Stimulated activated CD8-positive, alpha-beta memory T cell treated with anti-CD3 and anti-CD28 coated beads, Interleukin-12 subunit alpha, Interleukin-12 subunit beta, amount 100 ng/mL, for 1 hour (primary cell): ENCODE measurements around the gene PRR15L.
"Not testable (repeated sequence)": the region's sequence is repeated elsewhere in the genome, so short reads cannot be mapped to it uniquely, and the experiment has no call there.

Source experiments
- DNase-seq: peaks from one replicate; pipeline ENCODE4 v3.0.0-alpha.2; 2020; ENCODE audit warnings: low read depth

PRR15L gene

DNA sequence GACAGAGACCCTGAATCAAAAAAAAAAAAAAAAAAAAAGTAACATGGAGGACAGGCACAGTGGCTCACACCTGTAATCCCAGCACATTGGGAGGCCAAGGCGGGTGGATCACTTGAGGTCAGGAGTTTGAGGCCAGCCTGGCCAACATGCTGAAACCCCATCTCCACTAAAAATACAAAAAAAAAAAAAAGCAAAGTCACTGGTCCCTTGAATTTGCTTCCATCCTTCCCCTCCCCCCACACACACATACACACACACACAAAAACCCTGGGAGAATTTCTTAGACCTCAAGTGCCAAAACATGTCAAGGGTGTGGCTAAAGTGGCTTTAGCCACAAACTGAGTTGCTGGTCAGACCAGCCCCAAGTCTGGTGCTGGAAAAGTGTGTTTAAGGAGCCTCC lies 30.8 kb upstream of the PRR15L start:
- DNase-seq: not testable (repeated sequence)

DNA sequence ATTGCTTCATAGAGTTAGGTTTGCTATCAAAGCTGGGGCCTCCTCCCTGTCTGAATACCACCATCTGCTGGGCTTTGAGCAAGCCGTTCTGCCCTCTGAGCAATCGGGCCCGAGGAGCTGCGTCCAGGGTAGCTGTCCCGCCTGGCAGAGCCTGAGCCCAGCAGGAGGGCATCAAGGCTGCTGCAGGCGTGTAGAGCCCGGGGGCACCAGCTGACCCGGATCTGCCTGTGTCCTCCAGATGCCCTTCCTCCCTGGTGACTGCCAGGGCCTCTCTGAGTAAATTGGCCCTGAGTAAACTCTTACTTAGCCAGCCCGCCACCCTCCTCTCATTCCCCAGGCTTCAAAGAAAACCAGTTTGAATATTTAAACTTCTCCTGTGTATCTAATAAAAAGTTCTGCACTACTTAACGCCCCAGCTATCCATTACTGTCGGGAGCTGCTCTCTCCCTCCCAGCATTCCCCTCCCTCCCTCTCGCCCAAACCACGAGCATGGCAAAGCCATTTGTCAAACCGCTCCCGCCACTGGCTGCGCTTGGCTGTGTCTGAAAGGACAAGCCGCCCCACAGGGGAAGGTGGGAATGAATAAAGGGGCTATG lies 29.7 kb upstream of the PRR15L start:
- no peak for DNase-seq

DNA sequence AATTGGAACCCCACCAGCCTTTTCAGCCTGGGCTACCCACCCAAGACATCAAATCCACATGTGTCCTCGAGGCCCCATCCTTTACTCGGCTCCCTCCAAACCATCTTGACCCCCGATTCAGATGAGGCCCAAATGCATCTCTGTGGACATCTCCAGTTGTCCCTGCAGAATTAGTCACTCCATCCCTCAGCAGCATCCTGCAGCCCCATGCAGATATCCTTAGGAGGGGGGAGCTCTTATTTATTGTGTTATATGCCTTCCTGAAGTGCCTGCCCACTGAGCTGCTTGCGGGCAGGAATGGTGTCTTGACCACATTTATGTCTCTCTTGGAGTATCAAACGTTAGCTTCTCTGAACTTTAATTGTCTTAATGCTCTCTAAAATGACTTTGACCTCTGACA lies 28.8 kb upstream of the PRR15L start:
- DNase-seq: no peak

DNA sequence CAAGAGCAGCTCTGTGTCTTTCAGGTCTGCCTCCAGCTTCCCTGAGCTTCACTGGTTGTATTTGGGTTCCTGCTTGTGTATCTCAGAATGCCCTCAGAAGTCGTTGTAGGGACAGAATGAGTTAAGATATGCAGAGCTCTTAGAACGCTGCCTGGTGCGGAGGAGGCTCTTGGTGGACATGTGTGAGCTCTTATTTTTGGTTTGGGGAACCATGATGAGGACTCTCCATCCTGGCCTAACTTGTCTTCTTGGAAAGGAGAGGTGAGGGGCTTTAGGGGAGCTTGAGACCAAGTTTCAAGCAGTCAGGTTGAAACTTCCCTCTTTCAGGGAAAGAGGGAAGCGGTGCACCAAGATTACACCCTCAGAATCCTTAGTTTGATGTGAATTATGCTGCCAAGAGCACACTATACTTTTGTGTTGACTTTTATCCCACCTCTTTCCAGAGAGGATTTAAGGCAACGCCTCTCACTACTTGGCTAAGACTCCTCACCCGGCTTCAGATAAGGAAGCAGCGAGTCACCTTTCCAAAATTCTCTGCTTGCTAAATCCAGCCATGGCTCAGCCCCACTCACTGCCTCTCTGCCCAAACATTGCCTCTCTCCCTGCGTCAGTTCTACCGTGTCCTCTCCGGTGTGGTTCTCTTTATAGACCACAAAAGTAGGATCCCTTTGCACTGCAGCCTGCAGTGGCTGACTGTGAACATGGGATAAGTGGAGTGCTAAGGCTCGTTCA lies 26.0 kb upstream of the PRR15L start:
- no peak for DNase-seq

DNA sequence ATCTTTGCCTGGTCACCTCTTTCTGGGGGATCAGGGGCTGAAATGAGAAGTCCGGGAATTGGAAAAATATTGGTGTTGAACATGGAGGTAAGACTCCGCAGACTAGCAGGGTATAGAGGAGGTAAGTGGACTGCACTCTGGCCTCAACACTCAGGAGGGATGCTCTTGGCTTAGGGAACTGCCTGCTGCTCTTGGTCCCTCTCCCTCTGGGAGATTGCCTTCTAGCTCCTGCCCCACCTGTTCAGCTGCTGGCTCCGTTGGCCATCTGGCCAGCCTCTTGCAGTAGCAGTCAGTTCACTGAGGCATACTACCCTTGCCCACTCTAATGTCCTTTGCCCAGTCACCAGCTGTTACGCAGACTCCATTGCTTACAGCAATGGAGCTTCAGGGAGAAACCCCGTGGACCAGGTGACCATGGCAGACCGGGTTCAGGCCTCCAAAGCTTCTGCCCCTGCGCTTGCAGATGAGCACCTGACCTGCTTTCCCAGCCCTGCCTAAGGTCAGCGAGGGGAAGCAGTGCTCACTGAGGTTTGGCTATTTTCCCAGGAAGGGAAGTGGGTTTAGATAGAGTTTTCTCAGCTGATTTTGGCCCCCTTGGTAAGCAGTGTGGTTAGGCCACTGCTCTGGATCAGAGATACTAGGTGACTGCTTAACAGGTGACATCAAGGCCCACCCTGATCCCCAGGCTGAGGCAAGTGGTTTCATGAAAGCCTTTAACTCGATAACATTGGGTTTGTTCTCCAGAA lies 25.1 kb upstream of the PRR15L start:
- no peak for DNase-seq

DNA sequence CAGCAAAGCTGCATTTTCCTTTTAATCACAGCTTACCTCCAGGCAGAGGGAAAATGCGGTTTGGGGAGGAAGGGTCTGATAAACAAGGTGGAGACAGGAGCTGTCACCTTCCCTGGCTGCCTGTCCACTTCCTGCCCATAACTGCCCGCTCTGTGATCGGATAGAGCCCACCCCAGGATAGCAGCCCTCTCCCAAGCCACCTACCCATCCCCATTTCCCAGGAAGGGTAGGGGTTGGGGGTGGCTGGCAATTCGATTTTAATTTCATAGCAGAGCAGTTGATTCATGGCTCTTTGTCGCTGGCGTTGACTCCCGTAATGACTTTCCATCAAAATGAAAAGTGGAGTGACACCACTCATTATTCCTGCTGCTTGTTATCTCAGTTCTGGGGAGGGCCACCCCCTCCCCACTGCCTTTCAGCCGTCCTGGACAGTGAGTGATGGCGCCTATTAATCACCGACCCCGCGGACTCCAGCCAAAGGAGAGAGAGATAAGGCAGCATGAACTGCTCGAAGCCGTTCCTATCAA lies 24.5 kb upstream of the PRR15L start:
- DNase-seq: no peak

DNA sequence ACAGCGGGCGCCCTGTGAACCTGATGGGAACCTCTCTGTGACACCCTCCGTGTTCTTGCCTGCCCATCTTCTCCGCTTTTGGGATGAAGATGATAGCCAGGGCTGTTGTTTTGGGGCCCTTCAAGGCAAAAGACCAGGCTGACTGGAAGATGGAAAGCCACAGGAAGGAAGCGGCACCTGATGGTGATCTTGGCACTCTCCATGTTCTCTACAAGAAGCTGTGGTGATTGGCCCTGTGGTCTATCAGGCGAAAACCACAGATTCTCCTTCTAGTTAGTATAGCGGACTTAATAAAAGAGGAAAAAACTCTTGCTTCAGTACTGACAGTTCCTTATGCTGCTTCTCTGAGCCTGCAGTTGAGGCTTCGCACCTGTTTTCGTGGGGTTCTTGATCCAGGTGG lies 23.8 kb upstream of the PRR15L start:
- no peak for DNase-seq

DNA sequence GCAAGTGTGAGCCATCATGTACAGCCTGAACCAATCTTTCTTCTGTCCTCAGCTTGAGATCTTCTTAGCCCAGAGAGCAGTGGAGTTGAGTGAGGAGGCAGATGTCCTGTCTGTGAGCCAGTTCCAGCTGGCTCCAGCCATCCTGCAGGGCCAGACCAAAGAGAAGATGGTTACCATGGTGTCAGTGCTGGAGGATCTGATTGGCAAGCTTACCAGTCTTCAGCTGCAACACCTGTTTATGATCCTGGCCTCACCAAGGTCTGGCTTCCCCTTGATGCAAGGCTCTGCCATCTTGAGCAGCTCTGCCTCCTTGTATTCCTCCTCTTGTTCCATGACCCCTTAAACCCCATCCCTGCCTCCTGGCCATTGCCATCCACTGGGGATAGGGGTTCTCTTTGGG lies 22.9 kb upstream of the PRR15L start:
- DNase-seq: no peak

DNA sequence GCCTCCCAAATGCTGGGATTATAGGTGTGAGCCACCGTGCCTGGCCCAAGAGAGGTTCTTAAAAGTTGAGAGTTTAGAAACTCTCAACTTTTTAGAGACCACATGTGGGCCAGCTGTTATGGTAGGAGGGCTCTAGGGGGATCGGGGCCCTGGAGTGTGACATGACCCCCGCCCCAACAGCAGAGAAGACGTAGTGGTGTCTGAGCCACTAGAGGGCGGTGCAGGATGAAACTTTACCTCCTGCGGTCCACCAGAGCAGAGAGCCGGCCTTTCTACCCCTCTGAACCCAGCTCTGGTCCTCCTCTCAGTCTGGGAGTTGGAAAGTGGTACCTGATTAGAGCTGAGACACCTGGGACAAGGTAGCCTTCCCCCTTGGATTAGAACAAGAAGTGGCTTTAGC lies 20.6 kb upstream of the PRR15L start:
- peak; percentile 16 for DNase-seq

DNA sequence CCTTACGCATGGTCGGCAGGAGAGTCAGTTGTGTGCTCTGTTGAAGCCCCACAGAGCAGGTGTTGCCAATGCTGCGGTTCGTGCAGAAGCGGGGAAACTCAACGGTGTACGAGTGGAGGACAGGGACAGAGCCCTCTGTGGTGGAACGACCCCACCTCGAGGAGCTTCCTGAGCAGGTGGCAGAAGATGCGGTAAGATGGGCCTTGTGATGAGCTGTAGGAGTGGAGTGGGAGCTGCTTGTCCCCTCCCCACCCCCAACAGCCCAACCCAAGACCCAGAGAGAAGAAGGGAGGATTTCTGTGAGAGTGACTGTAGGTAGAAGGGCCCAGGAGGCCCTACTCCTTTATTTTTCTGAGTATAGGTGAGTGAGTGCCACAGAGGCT lies 18.1 kb upstream of the PRR15L start:
- no peak for DNase-seq

DNA sequence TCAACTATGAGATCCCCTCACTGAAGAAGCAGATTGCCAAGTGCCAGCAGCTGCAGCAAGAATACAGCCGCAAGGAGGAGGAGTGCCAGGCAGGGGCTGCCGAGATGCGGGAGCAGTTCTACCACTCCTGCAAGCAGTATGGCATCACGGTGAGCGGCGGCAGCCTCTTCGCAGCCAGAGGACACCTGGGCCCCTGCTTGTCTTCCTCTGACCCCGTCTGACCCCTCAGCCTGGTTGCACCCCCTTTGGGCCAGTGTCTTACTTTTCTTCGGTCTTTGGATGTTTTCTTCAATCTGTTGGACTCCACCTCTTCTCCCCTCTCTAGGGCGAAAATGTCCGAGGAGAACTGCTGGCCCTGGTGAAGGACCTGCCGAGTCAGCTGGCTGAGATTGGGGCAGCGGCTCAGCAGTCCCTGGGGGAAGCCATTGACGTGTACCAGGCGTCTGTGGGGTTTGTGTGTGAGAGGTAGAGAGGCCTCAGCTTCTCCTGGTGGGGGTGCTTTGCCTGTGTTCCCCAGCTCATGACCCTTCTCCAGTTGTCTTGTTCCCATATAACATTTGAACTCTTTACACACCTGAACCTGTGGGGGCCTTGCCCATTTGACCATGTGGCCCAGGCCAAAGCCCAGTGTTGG lies 17.6 kb upstream of the PRR15L start:
- no peak for DNase-seq

DNA sequence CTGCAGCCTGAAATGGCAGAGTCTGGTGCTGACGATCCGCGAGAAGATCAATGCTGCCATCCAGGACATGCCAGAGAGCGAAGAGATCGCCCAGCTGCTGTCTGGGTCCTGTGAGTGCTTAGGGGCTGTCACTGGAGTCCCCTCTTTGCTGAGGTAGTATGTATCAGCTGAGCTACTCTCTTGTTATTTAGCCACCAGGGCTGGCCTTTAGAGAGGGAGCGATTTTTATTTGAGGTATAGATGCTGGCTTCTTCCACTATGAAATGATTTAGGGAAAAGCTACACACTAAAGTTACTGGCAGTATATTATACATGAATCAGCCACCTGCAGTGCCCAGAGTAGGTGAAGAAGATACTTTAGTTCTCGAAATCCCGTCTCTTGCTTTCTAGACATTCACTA lies 15.9 kb upstream of the PRR15L start:
- DNase-seq: no peak

DNA sequence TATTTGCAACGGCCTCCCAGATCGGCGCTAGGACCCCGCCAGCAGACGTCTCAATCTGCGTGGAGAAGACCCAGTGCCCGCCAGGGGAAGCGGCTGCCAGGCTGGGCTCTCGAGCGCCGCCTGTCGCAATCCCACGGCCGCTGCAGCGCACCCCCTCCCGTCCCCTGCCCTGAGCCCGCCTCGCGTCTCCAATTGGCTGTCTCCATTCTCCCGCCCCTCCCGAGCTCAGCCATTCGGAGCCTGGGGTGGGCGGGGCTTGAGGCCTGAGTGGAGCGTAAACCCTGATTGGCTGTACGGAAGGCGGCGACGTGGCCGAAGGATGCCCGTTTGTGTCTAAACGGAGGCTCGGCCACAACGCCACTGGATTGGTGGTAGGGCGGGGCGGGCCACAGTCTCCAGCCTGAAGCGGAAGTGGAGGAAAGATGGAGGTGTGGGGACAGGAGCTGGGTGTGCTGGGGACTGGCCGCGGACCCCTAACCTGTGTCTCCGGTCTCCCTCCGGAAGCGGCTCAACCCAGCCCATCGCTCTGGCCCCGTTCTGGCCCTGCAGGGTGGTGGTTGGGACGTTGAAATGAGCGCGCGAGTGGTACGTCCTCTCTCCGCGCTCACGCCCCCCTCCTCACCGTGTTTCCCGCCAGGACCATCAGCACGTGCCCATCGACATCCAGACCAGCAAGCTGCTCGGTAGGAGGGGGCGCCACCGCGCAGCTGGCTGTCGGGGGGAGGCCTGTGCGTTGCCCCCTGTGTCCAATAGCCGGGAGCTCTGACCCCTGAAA lies 13.2 kb upstream of the PRR15L start, which contains the start of gene CDK5RAP3:
Gene CDK5RAP3 (plus strand): TSS at position 389 of the 775 bp plus-strand sequence. CDS start 34 bp downstream, at position 423.
- peak; percentile 95 for DNase-seq

DNA sequence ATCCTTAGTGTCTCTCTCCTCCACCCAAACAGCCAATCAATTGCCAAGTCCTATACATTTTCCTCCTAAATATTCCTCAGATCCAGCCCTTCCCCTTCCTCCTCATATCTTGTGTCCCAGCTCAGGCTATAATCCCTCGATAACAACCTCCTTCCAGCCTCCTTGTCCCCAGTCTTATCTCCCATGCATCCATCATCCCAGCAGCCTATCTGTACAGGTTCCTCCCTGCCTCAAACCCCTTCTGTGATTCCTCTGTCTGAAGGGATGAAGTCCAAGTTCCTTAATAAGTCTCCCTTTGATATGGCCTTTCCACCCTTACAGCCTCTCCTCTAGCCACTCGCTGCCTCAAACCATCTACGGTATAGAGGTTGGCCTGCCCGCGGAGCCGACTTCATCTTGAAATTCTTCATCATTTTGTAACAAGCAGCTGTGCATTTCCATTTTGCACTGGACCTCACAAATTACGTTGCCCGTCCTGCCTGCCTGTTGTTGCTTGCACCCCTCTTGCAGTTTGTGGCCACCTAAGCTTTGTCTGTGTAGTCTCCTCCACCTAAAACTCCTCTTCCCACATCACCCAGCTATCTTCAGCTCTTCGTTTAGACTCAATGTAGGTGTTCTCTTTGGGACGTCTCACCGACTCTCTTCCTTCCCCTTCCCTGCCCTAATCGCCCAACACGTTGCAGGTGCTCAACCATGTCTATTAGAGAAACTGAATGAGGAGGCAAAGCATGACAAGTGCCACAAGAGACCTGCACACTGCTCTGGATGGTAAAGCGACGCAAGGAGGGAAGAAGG lies 12.4 kb upstream of the PRR15L start:
- DNase-seq: no peak

DNA sequence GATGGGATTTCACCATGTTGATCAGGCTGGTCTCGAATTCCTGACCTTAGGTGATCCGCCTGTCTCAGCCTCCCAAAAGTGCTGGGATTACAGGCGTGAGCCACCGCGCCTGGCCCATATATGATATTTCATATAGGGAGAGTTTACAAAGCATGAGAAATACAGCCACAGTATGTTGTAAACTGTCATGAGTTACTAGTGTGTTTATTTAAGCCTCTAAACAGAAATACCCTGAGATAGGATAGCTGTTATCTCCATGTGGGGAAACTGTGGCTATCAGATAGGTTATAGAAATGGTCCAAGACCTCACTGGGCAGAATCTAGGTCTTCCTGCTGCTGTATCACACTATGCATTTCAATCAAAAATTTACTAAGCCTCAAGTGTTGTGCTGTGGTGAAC lies 11.2 kb upstream of the PRR15L start:
- no peak for DNase-seq

DNA sequence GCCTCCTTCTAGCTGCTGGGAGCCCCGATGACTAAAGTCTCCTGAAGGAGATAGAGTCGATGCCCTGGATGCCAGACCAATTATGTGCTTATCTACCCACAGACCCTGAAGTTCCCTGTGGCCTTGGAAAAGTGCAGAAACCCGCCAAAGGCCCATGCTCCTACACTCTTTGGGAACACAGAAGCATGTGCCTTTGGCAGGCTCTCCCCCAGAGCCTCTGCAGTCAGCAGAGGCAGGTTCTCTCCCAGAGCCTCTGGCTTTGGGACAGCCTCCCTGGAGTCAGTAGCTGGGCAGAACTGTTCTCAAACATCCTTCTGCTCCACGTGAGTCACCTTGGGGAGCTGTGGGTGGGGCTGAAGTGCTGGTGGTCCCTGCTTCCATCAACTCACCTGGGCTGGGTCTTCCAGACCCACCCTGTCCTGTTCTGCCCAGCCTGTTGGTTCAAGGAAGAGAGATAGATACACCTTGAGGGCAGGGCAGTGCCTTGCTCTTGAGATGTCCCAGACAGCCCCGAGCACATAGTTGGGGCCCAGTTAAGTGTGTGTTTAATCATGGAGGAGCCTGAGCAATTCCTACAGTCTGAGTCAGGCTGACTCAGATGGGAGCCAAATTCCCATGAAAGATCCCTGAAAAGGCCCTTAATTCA lies 10.0 kb upstream of the PRR15L start:
- no peak for DNase-seq

DNA sequence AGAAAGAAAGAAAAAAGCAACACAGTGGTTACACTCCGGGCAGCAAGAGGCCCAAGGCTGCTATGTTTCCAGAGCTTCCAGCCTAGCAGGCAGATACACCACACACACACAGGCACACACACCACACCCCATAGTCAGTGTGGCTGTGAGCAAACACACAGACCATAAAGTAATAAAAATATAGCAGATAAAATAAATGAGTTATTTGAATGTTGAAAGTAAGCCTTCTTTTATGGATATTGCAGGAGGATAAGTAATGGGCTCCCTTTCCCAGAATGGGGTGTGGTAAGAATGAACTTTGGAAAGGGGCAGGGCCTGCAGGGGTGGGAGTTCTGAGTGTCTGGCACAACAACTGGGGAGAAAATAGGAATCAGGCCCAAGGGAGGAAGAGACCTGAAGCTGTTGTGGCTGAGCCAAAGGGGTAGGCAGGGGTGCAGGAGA lies 8.4 kb upstream of the PRR15L start:
- no peak for DNase-seq

DNA sequence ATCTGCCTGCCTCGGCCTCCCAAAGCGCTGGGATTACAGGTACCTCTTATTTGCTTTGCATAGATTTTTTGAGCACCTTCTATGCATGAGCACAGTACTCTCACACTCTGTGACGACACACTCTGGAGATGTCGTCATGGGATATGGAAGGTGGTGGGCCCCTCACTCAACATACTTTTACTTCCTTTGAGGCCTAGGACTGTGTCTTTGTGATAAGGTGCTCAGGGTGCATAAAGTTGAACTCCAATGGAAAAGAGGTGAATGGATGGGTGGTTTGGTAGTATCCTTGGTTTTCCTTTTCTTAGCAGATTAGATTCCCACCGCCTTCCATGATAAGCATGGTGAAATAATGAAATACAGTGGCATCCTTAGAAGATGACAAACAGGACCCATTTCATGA lies 7.2 kb upstream of the PRR15L start:
- no peak for DNase-seq

DNA sequence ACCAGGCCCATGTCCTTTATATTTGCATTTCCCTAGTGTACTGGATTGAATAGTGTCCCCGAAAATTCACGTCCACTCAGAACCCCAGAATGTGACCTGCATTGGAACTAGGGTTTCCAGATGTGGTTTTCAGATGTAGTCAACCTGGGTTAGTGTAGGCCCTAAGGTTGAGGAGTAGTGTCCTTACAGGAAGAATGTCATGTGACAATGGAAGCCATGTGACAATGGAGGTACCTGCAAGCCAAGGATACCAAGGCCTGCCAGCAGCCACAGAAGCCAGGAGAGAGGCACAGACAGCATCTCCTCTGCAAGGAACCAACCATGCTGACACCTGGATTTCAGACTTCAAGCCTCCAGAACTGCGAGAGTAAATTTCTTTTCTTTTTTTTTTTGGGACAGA lies 5.2 kb upstream of the PRR15L start:
- DNase-seq: no peak

DNA sequence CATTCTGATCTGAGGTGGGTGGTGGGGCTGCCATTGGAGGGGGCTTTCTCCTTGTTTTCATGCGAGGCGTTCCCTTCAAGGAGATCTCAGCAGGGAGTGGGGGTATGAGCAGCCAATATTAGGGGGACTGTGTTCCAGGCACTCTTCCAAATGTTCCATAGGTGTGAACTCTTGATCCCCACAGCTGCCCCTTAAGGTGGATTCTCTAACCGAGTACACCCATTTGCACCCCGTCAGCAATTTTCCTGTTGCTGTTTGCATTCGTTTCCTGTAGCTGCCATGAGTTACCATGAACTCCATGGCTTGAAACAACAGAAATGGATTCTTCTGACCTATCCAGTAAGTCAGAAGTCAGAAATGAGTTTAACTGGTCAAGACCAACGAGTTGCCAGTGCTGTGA lies 3.7 kb upstream of the PRR15L start:
- DNase-seq: no peak
